Adrenal gland (tissue), 12 donors: ENCODE results near the gene MAST2. TPM values are rescaled to one million over a fixed set of nuclear protein-coding genes. Genes with fewer than 3 reads are reported as not detected.

Experiments
- DNase-seq, 7 donors: peaks; one replicate each; pipeline ENCODE4 v3.0.0-alpha.2; 2019 to 2020
- H3K27ac ChIP-seq, 5 donors: fragments of 200-600 bp; sonication (generic) in 4 of 5; 1 replicate in 3 of 5; 2 replicates in 2 of 5; pipeline versions ENCODE4 v1.5.1 to v1.8.0; 2016 to 2020; ENCODE audit warnings: mild to moderate bottlenecking in 1 of 5
- H3K27me3 ChIP-seq: fragments of 200-600 bp; 2 replicates; pipeline ENCODE4 v1.8.0; 2021
- H3K36me3 ChIP-seq, 2 donors: fragments of 200-600 bp; replicated peaks in 1 of 2; 1 replicate in 1 of 2; 2 replicates in 1 of 2; pipeline versions ENCODE4 v1.5.1 to v1.8.0; 2018 to 2022
- H3K4me1 ChIP-seq, 2 donors: fragments of 200-600 bp; replicated peaks in 1 of 2; 1 replicate in 1 of 2; 2 replicates in 1 of 2; pipeline versions ENCODE4 v1.5.1 to v1.8.0; 2018 to 2021
- H3K4me3 ChIP-seq, 4 donors: fragments of 200-600 bp; sonication (generic) in 3 of 4; one replicate each; pipeline ENCODE4 v1.5.1; 2016 to 2018
- H3K9me3 ChIP-seq, 3 donors: fragments of 200-600 bp; sonication (generic) in 1 of 3; replicated peaks in 1 of 3; 1 replicate in 2 of 3; 2 replicates in 1 of 3; pipeline versions ENCODE4 v1.5.1 to v1.8.0; 2016 to 2021
- CTCF ChIP-seq, 6 experiments: fragments of 450-650 bp in 4 of 6; fragments of 200-600 bp in 2 of 6; sonication (generic) in 1 of 6; IDR thresholded peaks; 1 replicate in 5 of 6; 2 replicates in 1 of 6; pipeline versions ENCODE4 v1.5.1 to v1.8.0; 2016 to 2021; ENCODE audit warnings: antibody characterized with exemption in 6 of 6, mild to moderate bottlenecking in 2 of 6, moderate library complexity in 1 of 6
- POLR2A ChIP-seq, 2 donors: fragments of 450-650 bp; IDR thresholded peaks; one replicate each; pipeline ENCODE4 v1.6.1; 2017; ENCODE audit warnings: antibody characterized with exemption in 2 of 2, mild to moderate bottlenecking in 2 of 2, moderate library complexity in 1 of 2
- WGBS, 4 donors: extraction: QIAGEN DNeasy Blood & Tissue Kit in 2 of 4; methylation state at CpG; one replicate each; pipeline versions ENCODE4 v1.1.5 to v1.1.7; 2013 to 2017; 5-methylcytosine and 5-hydroxymethylcytosine counted together
- intact Hi-C, 2 donors: fragments of 100-400 bp; cut with DNase I; formaldehyde crosslinking; loops; one replicate each; pipeline versions ENCODE4 v1.14.1 to v1.15.0; 2022 to 2023
- polyA plus RNA-seq, 3 donors: library from polyadenylated mRNA; stranded (reverse); fragments of 200-250 nt in 2 of 3; fragments of 350-450 nt in 1 of 3; fragmentation: Illumina TruSeq in 1 of 3; extraction: RNeasy Lipid Tissue Mini Kit (QIAGEN cat#74804) in 1 of 3; gene quantifications; one replicate each; pipeline ENCODE4 v1.2.3, GENCODE V29; 2013 to 2014
- total RNA-seq, 9 donors: library from RNA; depleted of rRNA in 4 of 9; stranded (reverse); fragments of >200 nt in 4 of 9; fragments of 120-200 nt in 1 of 9; fragmentation: NEBNext Ultra II Directional in 1 of 9; extraction: Animal tissue kit (Norgen Biotek cat#: 25700) in 1 of 9; gene quantifications; one replicate each; pipeline versions ENCODE4 v1.1.0 to v1.2.4, GENCODE V29; 2013 to 2023
- donor health status: healthy with polysubstance abuse.
- donor health status: Bipolar disorder and iron deficiency.
- donor health status: DM: yes; HTN: yes; CAD: no.
- donor health status: DM: no; HTN: no; CAD: no.
- donor health status: DM: no; HTN: no; CAD: no.
- donor health status: DM: yes; HTN: yes; CAD: no.

The MAST2 gene
- total and polyA plus RNA-seq, 12 donors, result 18.1 to 38.5 (median 23.5) TPM

GRCh38 chr1:46019348-46019747 is 215.9 kb downstream of the MAST2 start:
- intact Hi-C loops, result no loop called here
- H3K4me3 ChIP-seq, result no peak overlapping the region
- TF ChIP-seq CTCF (IDR thresholded peaks at IDR 0.05), result no peak
- no peak for TF ChIP-seq POLR2A (IDR thresholded peaks at IDR 0.05)
- H3K36me3 ChIP-seq, result peaks cover 0 to 16% of the 10 kb centered on the region in 2 donors
- no peaks in the 10 kb centered on the region for H3K27me3 ChIP-seq
- H3K4me1 ChIP-seq, result no peaks in the 10 kb centered on the region
- no peak for DNase-seq
- no peak overlapping the region for H3K27ac ChIP-seq
- H3K9me3 ChIP-seq, result no peaks in the 10 kb centered on the region
- 95 to 100% (median 97%) methylated on average over 7 of the region's 7 CpGs for WGBS, 4 donors

DNA sequence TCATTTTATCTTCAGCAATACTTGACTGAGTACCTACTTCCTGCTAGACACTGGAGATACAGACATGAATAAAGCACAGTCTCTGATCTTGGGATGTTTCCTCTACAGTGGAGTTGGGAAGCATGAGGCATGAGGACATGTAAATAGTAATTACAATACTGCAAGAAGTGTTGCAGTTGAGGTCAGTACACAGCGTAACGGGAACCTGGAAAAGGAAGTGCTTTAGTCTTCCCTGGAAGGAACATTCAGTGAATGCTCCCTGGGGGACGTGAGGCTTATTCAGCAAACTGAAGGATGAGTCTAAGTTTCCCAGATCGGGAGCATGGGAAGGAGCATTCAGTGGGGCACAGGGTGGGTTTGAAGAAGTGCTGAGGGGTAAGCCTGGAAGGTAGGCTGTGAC is 216.6 kb downstream of the MAST2 start:
- no peaks in the 10 kb centered on the region for H3K9me3 ChIP-seq
- TF ChIP-seq POLR2A (IDR thresholded peaks at IDR 0.05) (no peak), CTCF (IDR thresholded peaks at IDR 0.05) (no peak)
- H3K4me1 ChIP-seq, result no peaks in the 10 kb centered on the region
- no peak overlapping the region for H3K27ac ChIP-seq
- DNase-seq, result no peak
- intact Hi-C loops, result no loop called here
- H3K4me3 ChIP-seq, result no peak overlapping the region
- WGBS, 4 donors, result 64 to 71% (median 69%) methylated on average over 4 of the region's 4 CpGs
- peaks cover 0 to 16% of the 10 kb centered on the region in 2 donors for H3K36me3 ChIP-seq
- H3K27me3 ChIP-seq, result no peaks in the 10 kb centered on the region

- no peak overlapping the region for H3K27ac ChIP-seq
- intact Hi-C loops, result no loop called here
- no peaks in the 10 kb centered on the region for H3K9me3 ChIP-seq
- DNase-seq, result no peak
- 94 to 100% (median 98%) methylated on average over 2 of the region's 2 CpGs for WGBS, 4 donors
- H3K4me1 ChIP-seq, result no peaks in the 10 kb centered on the region
- H3K4me3 ChIP-seq, result no peak overlapping the region
- H3K27me3 ChIP-seq, result no peaks in the 10 kb centered on the region
- TF ChIP-seq CTCF (IDR thresholded peaks at IDR 0.05) (no peak), POLR2A (IDR thresholded peaks at IDR 0.05) (no peak)
- peaks cover 0 to 16% of the 10 kb centered on the region in 2 donors for H3K36me3 ChIP-seq
Observed at GRCh38 chr1:46021046-46021996, 217.9 kb downstream of the MAST2 start.

DNA sequence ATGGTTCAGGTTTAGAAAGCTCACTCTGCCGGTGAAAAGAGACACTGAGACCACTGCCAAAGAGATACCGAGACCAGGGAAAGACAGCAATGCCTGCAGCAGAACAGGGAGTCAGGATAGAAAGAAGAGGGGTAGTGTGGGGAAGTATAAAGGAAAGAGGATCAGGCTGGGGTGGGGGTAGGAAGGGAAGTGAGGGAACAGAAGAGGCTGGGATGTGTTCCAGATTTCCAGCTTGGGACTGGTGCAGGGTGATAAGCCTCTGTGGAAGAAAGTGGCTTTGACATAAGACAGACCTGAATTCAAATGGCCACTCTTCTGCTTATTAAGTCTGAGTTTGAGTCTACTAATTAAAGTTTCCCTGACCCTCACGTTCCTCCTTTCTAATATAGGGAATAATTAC is 223.1 kb downstream of the MAST2 start:
- 89 to 96% (median 93%) methylated on average over 3 of the region's 3 CpGs for WGBS, 4 donors
- TF ChIP-seq POLR2A (IDR thresholded peaks at IDR 0.05) (no peak), CTCF (IDR thresholded peaks at IDR 0.05) (no peak)
- H3K27me3 ChIP-seq, result no peaks in the 10 kb centered on the region
- no peak overlapping the region for H3K4me3 ChIP-seq
- no peaks in the 10 kb centered on the region for H3K9me3 ChIP-seq
- no peak for DNase-seq
- H3K4me1 ChIP-seq, result no peaks in the 10 kb centered on the region
- H3K27ac ChIP-seq, result no peak overlapping the region
- intact Hi-C loops, result no loop called here
- peaks cover 0 to 22% of the 10 kb centered on the region in 2 donors for H3K36me3 ChIP-seq
